CD14-positive monocyte (primary cell): Measurements from ENCODE around the gene SMC3. TPM values are rescaled to one million over a fixed set of nuclear protein-coding genes. Genes with fewer than 3 reads are reported as not detected.
A peak's percentile ranks its signal among the peaks of the same experiment; 100 is the strongest.

Experiments
- DNase-seq, 3 donors: peaks; one replicate each; pipeline ENCODE4 v3.0.0-alpha.2; 2011 to 2022
- H2AFZ ChIP-seq: 2 replicates; pipeline ENCODE4 v1.6.0; 2012; ENCODE audit warnings: mild to moderate bottlenecking, low read depth, low read length, inconsistent platforms; ENCODE audit not compliant: insufficient read depth, poor library complexity, severe bottlenecking
- H3K27ac ChIP-seq, 2 donors: 1 replicate in 1 of 2; 2 replicates in 1 of 2; pipeline ENCODE4 v1.5.1; 2012 to 2013; ENCODE audit warnings: low read length in 2 of 2, control low read depth in 1 of 2, inconsistent platforms in 1 of 2, low read depth in 1 of 2, mild to moderate bottlenecking in 1 of 2
- H3K27me3 ChIP-seq, 2 donors: one replicate each; pipeline versions ENCODE4 v1.6.0 to v1.6.1; 2011 to 2013; ENCODE audit warnings: low read length in 2 of 2; ENCODE audit not compliant: control insufficient read depth in 2 of 2, insufficient read depth in 2 of 2
- H3K36me3 ChIP-seq, 2 donors: replicated peaks in 1 of 2; 1 replicate in 1 of 2; 2 replicates in 1 of 2; pipeline versions ENCODE4 v1.5.1 to v1.6.1; 2012 to 2013; ENCODE audit warnings: low read length in 2 of 2, control low read depth in 1 of 2, inconsistent platforms in 1 of 2, mild to moderate bottlenecking in 1 of 2; ENCODE audit not compliant: insufficient read depth in 2 of 2, control insufficient read depth in 1 of 2
- H3K4me1 ChIP-seq, 2 donors: 1 replicate in 1 of 2; 2 replicates in 1 of 2; pipeline versions ENCODE4 v1.5.1 to v1.6.1; 2012 to 2013; ENCODE audit warnings: low read length in 2 of 2, control low read depth in 1 of 2, inconsistent platforms in 1 of 2, mild to moderate bottlenecking in 1 of 2, moderate library complexity in 1 of 2; ENCODE audit not compliant: insufficient read depth in 2 of 2, control insufficient read depth in 1 of 2
- H3K4me2 ChIP-seq: replicated peaks from 2 replicates; pipeline ENCODE3; 2012; ENCODE audit warnings: low read length, moderate library complexity, mild to moderate bottlenecking; ENCODE audit not compliant: poor library complexity, severe bottlenecking; ENCODE audit errors: extremely low read depth
- H3K4me3 ChIP-seq, 3 experiments: fragments of 200-600 bp in 1 of 3; sonication (generic) in 1 of 3; replicated peaks in 1 of 3; 1 replicate in 2 of 3; 2 replicates in 1 of 3; pipeline ENCODE4 v1.5.1; 2011 to 2013; ENCODE audit warnings: low read length in 3 of 3, mild to moderate bottlenecking in 3 of 3, control low read depth in 2 of 3, low read depth in 2 of 3, inconsistent platforms in 1 of 3, moderate library complexity in 1 of 3
- H3K79me2 ChIP-seq: 2 replicates; pipeline ENCODE4 v1.6.0; 2012; ENCODE audit warnings: mild to moderate bottlenecking, control low read depth, inconsistent platforms, low read length, moderate library complexity; ENCODE audit not compliant: insufficient read depth
- H3K9ac ChIP-seq: 2 replicates; pipeline ENCODE4 v1.6.0; 2017; ENCODE audit warnings: low read length, mild to moderate bottlenecking; ENCODE audit not compliant: insufficient read depth, poor library complexity, severe bottlenecking
- H3K9me3 ChIP-seq, 2 donors: replicated peaks in 1 of 2; 1 replicate in 1 of 2; 2 replicates in 1 of 2; pipeline versions ENCODE4 v1.5.1 to v1.6.1; 2012 to 2013; ENCODE audit warnings: low read length in 2 of 2, control low read depth in 1 of 2; ENCODE audit not compliant: control insufficient read depth in 1 of 2, insufficient read depth in 1 of 2
- H4K20me1 ChIP-seq: 2 replicates; pipeline ENCODE4 v1.6.0; 2012; ENCODE audit warnings: mild to moderate bottlenecking, low read length, control low read depth, moderate library complexity; ENCODE audit not compliant: insufficient read depth
- H3K27ac Mint-ChIP-seq, 7 donors: one replicate each; pipeline ENCODE4 v1.8.0; 2020; ENCODE audit warnings: mild to moderate bottlenecking in 7 of 7, mixed read lengths in 7 of 7, moderate library complexity in 6 of 7, inconsistent platforms in 2 of 7
- H3K27me3 Mint-ChIP-seq, 3 donors: one replicate each; pipeline ENCODE4 v1.8.0; 2021 to 2022; ENCODE audit warnings: low read depth in 3 of 3, mild to moderate bottlenecking in 3 of 3, mixed read lengths in 3 of 3, moderate library complexity in 3 of 3, inconsistent platforms in 1 of 3
- H3K36me3 Mint-ChIP-seq, 2 donors: one replicate each; pipeline ENCODE4 v1.8.0; 2020; ENCODE audit warnings: mixed read lengths in 2 of 2, inconsistent platforms in 1 of 2, mild to moderate bottlenecking in 1 of 2
- H3K4me1 Mint-ChIP-seq: one replicate; pipeline ENCODE4 v1.8.0; 2020; ENCODE audit warnings: mild to moderate bottlenecking, mixed read lengths
- H3K4me3 Mint-ChIP-seq, 2 donors: one replicate each; pipeline ENCODE4 v1.8.0; 2020; ENCODE audit warnings: mild to moderate bottlenecking in 2 of 2, mixed read lengths in 2 of 2, moderate library complexity in 1 of 2
- H3K9me3 Mint-ChIP-seq, 7 donors: one replicate each; pipeline ENCODE4 v1.8.0; 2020 to 2022; ENCODE audit warnings: mixed read lengths in 7 of 7, mild to moderate bottlenecking in 6 of 7, moderate library complexity in 6 of 7, inconsistent platforms in 2 of 7
- WGBS: methylation state at CpG from one replicate; pipeline ENCODE4 v1.1.5; 2013; ENCODE audit warnings: missing lambda C conversion rate; ENCODE audit not compliant: insufficient coverage; 5-methylcytosine and 5-hydroxymethylcytosine counted together
- intact Hi-C, 2 donors: fragments of 100-400 bp; cut with micrococcal nuclease; formaldehyde crosslinking; loops; one replicate each; pipeline versions ENCODE4 v1.15.0 to v1.15.1; 2023
- polyA plus RNA-seq, 3 donors: library from polyadenylated mRNA; depleted of rRNA in 1 of 3; unstranded in 2 of 3; stranded (reverse) in 1 of 3; fragments of 300-500 nt in 2 of 3; fragments of >200 nt in 1 of 3; fragmentation: Illumina TruSeq in 2 of 3; gene quantifications; 1 replicate in 2 of 3; 2 replicates in 1 of 3; pipeline ENCODE4 v1.2.3, GENCODE V29; 2012 to 2021
- TF ChIP-seq, protein P1 (sequence below): fragments of 200-600 bp; IDR thresholded peaks from one replicate; pipeline ENCODE4 v1.8.0; 2022; ENCODE audit warnings: antibody characterized with exemption, mild to moderate bottlenecking

The SMC3 gene
- polyA plus RNA-seq, 3 donors, result 5.0 to 33.9 (median 21.1) TPM

DNA sequence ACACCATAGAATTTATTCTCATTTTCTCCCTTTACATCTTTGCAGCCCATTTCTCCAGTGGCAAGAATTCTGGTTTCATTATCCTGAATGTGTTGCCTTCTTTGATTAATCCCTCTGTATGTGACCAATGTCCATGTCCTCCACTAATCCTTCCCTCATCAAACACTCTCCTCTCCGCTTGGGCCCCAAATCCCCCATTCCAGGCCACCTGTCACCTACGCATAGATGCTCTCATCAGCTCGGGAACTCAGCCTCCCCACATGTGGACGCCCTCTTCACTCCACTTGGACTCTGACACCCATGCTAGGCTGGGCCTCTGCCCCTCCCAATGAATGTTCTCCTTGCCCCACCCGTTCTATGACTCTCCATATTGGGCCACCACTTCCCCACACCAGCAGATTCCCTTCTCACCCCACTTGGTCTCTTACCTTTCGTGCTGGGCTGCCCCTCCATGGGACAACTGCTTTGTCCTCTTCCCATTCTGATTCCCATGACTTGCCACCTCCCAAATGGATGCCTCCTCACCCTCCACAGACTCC, 57.9 kb downstream of the SMC3 start:
- TF ChIP-seq, protein P1, sequence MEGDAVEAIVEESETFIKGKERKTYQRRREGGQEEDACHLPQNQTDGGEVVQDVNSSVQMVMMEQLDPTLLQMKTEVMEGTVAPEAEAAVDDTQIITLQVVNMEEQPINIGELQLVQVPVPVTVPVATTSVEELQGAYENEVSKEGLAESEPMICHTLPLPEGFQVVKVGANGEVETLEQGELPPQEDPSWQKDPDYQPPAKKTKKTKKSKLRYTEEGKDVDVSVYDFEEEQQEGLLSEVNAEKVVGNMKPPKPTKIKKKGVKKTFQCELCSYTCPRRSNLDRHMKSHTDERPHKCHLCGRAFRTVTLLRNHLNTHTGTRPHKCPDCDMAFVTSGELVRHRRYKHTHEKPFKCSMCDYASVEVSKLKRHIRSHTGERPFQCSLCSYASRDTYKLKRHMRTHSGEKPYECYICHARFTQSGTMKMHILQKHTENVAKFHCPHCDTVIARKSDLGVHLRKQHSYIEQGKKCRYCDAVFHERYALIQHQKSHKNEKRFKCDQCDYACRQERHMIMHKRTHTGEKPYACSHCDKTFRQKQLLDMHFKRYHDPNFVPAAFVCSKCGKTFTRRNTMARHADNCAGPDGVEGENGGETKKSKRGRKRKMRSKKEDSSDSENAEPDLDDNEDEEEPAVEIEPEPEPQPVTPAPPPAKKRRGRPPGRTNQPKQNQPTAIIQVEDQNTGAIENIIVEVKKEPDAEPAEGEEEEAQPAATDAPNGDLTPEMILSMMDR, result no peak
- 90% methylated on average over 6 of the region's 6 CpGs for WGBS
- Mint-ChIP-seq H3K36me3 (no peaks in the 10 kb centered on the region), H3K27ac (no peak overlapping the region), H3K9me3 (peaks cover 0 to 7% (median 3%) of the 10 kb centered on the region in 7 donors), H3K27me3 (peaks cover 1 to 6% (median 2%) of the 10 kb centered on the region in 3 donors), H3K4me1 (no peaks in the 10 kb centered on the region), H3K4me3 (no peak overlapping the region)
- H3K4me3 ChIP-seq, result no peak overlapping the region
- H4K20me1 ChIP-seq, result no peaks in the 10 kb centered on the region
- H3K9me3 ChIP-seq, result no peaks in the 10 kb centered on the region
- H2AFZ ChIP-seq, result no peak overlapping the region
- H3K4me1 ChIP-seq, result no peaks in the 10 kb centered on the region
- H3K79me2 ChIP-seq, result no peaks in the 10 kb centered on the region
- no peak for DNase-seq
- H3K36me3 ChIP-seq, result no peaks in the 10 kb centered on the region
- H3K9ac ChIP-seq, result no peak overlapping the region
- H3K4me2 ChIP-seq, result no peak overlapping the region
- intact Hi-C loops, result no loop called here
- H3K27ac ChIP-seq, result no peak overlapping the region
- H3K27me3 ChIP-seq, result no peaks in the 10 kb centered on the region

DNA sequence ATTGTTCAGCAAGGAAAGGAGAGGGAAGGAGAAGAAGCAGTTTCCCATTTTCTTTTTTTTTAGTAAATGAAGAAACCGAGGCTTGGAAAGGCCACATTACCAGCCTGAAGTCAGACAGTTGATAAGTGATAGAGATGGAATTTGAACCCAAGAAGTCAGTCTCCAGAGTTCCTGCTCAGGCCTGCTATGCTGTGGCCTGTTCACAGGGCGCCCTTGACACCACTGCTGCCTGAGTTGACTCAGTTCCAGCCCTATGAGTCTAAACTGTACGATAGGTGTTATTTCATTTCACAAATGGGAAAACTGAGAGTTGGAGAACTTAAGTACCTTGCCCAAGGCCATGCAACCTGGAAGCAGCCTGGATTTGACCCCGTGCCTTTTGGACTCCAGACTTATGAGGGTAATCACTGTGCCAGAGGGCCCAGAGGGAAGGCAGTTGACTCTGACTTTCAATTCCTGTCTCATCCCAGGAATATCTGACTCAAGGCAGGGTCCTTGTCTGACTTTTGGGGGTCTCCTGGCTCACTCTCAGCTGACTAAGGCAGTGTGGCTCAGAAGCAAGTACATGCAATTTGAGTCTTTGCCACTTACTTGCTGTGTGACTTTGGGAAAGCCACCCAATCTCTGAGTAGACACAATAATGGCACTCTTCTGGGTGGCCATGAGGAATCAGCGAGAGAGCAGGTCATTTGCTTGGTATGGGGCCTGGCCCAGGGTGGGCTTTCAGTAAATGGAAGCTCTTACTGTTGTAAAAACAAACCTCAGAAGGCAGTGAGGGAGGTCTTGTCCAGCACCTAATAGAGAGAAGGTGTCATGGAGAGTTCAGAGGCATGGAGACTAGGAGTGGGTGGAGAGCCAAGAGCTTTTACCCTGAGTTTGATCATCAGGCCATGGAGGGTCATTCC, 58.7 kb downstream of the SMC3 start:
- Mint-ChIP-seq H3K4me3 (no peak overlapping the region), H3K9me3 (peaks cover 0 to 7% (median 3%) of the 10 kb centered on the region in 7 donors), H3K36me3 (no peaks in the 10 kb centered on the region), H3K27me3 (peaks cover 1 to 6% (median 2%) of the 10 kb centered on the region in 3 donors), H3K4me1 (no peaks in the 10 kb centered on the region), H3K27ac (peak overlapping the region in 1 of 7 donors; percentile 53)
- WGBS, result 100% methylated on average over 2 of the region's 5 CpGs
- Histone ChIP-seq H3K27me3 (no peaks in the 10 kb centered on the region), H3K27ac (no peak overlapping the region), H3K4me2 (no peak overlapping the region), H3K79me2 (no peaks in the 10 kb centered on the region), H3K9me3 (no peaks in the 10 kb centered on the region), H3K4me3 (no peak overlapping the region), H2AFZ (no peak overlapping the region), H3K36me3 (no peaks in the 10 kb centered on the region), H3K4me1 (no peaks in the 10 kb centered on the region), H3K9ac (no peak overlapping the region), H4K20me1 (no peaks in the 10 kb centered on the region)
- DNase-seq, result no peak
- intact Hi-C loops, result no loop called here
- TF ChIP-seq, protein P1, result no peak
